Measurements from ENCODE around the gene MYOF.

MYOF gene, protein sequence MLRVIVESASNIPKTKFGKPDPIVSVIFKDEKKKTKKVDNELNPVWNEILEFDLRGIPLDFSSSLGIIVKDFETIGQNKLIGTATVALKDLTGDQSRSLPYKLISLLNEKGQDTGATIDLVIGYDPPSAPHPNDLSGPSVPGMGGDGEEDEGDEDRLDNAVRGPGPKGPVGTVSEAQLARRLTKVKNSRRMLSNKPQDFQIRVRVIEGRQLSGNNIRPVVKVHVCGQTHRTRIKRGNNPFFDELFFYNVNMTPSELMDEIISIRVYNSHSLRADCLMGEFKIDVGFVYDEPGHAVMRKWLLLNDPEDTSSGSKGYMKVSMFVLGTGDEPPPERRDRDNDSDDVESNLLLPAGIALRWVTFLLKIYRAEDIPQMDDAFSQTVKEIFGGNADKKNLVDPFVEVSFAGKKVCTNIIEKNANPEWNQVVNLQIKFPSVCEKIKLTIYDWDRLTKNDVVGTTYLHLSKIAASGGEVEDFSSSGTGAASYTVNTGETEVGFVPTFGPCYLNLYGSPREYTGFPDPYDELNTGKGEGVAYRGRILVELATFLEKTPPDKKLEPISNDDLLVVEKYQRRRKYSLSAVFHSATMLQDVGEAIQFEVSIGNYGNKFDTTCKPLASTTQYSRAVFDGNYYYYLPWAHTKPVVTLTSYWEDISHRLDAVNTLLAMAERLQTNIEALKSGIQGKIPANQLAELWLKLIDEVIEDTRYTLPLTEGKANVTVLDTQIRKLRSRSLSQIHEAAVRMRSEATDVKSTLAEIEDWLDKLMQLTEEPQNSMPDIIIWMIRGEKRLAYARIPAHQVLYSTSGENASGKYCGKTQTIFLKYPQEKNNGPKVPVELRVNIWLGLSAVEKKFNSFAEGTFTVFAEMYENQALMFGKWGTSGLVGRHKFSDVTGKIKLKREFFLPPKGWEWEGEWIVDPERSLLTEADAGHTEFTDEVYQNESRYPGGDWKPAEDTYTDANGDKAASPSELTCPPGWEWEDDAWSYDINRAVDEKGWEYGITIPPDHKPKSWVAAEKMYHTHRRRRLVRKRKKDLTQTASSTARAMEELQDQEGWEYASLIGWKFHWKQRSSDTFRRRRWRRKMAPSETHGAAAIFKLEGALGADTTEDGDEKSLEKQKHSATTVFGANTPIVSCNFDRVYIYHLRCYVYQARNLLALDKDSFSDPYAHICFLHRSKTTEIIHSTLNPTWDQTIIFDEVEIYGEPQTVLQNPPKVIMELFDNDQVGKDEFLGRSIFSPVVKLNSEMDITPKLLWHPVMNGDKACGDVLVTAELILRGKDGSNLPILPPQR (N-terminal part only)

DNA sequence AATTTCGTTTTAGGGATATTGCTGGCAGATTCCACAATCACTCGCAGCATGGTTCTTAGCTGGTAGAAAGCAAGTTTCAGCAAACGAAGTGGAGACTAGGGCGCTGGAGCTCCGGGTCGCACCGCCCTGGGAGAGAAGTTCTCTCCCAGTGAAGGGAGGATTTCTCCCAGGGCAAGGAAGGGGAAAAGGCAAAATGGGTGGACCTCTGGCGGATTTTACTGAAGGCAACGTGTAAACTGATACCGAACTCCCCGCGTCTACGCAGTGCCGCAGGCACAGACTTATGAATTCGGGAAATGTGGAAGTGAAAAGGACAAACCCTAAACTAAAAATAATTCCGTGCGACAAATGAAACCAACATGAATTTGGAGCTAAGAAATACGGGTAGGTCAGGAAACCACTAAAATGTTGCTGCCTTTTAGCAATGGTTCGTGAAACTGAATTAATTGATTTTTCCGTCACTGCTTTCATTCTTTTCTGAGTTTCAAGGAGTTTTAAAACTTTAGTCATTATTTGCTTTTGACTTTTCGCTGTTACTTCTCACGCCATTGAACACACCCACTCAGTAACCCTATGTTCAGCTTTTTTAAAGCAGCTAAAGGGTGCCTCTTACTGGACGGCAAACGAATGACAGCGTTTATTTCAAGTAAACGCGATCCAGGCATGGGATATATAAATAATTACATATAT, at the start of gene MYOF:
Gene MYOF, minus strand, starts transcription at position 190 of the 690 bp plus-strand sequence. Its CDS starts 140 bp downstream, at position 50.
- peak; percentile 84 for DNase-seq

DNA sequence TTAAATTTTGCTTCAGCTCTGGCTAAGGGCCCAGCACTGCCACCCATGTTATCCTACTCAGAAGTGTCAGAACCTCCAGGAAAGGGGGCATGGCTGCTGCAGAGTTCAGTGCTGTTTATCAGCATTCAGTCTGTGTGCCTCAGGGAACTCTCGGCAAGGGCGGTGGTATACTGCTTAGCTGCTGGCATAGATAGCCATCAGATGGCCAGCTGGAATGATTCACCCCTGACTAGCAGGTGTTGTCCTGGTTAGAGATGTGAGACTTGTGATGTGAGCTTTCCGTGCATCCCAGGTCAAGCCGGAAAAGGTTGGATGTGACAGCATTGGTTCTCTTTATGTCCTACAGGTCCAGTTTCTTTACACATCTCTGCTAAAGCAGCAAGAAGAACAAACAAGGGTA, 36.4 kb upstream of the MYOF start:
- DNase-seq: no peak

DNA sequence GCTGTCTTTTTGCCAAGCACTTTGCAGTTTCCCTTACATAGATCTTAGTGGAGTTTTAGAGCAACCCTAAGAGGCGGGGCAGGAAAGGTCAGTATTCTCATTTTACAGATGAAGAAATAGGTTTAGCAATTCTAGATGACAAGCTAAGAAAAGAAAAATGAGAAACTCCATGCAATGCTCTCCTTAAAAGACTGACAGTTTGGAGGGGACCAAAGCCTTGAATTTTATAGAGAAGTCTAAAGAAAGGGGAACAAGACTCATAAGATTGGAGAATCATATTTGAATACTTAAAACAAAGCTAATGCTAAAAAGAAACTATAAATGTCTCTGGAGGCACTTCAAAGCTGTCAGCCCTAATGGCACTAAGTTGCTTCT, 33.9 kb upstream of the MYOF start:
- DNase-seq: no peak

DNA sequence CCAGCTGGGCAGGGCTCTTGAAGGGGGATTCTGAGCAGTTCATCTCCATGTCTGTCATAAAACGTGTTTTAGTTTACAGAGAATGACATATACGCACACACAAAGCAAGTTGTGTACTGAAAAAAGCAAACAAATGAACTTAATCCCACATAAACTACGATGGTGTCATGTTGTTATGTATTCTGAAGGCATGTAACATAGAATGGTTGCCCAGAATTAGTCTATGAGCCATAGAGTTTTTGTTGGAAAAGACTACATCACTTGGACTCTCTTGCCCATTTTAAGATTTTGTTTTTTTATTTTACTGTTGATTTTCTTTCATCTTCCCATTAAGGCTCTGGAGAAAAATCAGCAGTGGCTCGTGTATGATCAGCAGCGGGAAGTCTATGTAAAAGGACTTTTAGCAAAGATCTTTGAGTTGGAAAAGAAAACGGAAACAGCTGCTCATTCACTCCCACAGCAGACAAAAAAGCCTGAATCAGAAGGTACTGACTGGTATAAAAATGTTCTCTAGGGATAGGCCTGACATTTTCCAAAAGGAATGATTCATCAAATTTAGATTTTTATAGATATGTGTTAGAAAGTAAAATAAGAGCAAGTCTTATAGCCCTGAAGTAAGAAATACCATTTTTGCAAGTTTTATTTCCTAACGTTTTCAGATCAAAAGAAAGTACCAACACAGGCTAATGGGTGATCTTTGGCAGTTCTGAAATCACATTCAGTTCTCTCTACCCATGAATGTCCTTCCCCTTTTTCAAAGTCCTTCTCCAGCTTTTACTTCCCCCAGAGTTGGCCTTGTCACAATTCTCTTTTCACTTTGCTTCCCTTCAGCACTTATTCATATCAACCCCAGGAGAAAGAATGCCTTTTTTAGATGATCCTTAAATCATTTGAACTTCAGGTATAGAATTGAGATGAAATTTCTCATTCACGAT, 33.2 kb upstream of the MYOF start:
- no peak for DNase-seq

DNA sequence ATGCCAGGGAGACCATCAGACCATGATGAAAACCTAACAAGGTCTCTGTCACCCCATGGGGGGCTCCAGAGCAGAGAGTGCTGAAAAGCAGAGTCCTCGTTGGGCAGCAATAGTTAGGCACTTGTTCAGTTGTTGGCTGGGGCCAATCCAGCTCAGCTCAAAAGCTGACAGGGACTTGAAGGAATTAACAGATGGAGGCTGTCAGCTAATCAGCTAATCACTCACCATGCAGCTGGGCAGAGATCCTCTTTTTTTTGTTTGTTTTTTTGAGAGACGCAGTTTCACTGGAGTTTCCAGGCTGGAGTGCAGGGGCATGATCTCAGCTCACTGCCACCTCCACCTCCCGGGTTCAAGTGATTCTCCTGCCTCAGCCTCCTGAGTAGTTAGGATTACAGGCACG, 32.4 kb upstream of the MYOF start:
- no peak for DNase-seq

DNA sequence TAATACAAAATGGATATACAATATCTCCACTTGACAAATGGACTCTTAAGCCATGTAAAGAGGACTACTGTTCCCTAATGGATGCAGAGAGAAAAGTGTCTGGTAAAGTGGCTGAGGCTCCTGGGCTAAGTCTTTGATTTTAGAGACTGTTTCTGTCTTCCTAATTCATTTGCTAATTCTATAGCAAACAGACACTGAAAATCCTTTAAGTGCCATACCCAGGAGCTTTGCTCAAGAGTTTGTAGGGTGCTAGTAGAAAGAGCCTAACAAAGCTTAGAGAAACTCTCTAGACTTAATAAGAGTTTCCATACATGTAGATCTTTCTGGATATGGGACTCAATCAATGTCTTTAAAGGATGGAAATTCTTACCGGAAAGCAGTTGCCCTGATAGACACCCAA, 31.0 kb upstream of the MYOF start:
- no peak for DNase-seq

DNA sequence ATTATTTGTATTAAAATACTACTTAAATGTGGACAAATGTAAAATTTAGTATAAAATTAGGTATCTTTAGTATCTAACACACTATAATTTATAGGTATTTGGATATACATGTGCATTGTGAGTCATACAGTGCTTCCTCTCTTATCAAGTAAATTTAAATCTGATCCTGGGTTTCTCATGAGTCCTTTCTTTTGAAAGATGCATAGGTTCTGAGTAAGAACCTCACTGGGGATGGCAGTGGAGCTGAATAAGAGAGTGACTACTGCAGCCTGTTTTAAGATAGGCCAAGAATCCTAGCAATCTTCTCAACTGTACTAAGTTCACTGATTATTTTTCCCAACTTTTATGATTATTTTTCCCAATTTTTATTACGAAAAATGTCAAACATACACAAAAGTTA, 30.4 kb upstream of the MYOF start:
- no peak for DNase-seq

DNA sequence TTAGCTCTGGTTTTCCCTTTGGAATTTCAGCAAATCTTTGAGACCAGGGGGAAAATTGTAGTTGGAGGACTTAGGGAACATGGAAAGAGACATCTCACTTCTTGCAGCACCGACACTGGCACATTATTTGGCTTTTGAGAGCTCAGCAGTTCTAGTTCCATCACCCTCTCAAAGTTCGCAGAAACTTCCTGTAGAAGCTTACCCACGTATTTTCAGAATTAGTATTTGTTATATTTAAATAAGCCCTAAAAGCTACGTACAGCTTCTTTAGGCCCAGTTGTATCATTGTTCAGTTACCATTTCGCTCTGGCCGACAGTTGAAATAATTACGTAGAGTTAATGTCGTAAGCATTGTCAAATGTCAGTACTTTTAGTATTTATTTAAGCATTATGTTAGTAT, 27.7 kb upstream of the MYOF start:
- no peak for DNase-seq

DNA sequence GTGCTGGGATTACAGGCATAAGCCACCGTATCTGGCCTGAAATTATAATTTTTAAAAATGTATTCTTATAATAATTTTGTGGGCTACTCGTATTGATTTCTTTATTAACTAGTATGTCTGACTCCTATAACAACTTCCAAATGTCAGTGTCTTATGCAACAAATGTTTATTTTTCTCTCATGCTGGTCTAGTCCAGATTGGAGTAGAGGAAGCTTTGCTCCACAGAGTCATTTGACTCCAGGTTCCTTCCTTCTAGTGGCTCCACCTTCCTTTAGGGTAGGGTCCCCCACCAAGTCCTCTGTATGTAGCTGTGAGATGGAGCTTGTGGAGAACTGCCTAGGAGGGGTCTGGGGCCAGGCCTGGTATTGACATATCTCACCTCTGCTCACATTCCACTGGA, 22.9 kb upstream of the MYOF start:
- no peak for DNase-seq

DNA sequence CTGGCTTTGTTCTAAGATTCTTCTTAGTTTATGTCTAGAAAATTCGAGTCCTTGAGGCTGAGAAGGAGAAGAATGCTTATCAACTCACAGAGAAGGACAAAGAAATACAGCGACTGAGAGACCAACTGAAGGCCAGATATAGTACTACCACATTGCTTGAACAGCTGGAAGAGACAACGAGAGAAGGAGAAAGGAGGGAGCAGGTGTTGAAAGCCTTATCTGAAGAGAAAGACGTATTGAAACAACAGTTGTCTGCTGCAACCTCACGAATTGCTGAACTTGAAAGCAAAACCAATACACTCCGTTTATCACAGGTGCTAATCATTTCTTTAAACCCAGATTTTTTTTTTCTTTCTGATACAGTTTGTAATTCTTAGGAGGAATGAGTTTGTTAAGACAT, 20.9 kb upstream of the MYOF start:
- no peak for DNase-seq

DNA sequence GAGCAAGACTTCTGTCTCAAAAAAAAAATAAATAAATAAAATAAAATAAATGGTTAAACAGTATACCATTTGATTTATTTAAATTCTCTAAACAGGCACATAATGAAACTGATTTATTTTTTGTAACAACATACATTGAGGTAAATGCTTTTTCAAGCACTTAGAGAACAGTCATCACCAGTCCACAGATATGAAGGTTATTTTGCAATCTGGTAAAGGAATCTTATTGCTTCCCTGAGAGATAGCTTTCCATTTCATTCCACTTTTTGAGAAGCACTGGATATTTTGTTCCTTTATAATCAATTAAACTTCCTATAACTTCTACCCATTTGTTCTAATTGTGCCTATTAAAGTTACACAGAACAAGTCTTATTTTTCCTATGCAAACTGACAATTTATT, 19.5 kb upstream of the MYOF start:
- no peak for DNase-seq

DNA sequence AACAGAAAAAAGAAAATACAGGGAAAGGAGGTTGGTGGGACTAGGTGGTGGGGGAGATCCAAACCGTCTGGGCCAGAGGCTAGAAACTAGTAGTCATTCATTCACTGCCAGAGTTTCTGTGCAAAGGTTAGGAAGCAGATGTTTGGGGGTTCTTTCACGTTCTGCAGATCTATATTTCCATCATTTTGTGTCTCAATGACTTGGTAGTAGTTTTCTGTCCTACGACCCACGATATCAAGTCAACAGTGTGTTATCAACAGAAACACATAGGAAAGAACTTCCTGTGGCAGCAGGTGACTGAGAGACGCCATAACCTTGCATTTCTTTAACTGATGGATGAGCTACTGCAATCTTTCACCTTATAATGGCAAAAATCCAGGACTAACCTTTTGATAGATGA, 16.0 kb upstream of the MYOF start:
- DNase-seq: no peak

DNA sequence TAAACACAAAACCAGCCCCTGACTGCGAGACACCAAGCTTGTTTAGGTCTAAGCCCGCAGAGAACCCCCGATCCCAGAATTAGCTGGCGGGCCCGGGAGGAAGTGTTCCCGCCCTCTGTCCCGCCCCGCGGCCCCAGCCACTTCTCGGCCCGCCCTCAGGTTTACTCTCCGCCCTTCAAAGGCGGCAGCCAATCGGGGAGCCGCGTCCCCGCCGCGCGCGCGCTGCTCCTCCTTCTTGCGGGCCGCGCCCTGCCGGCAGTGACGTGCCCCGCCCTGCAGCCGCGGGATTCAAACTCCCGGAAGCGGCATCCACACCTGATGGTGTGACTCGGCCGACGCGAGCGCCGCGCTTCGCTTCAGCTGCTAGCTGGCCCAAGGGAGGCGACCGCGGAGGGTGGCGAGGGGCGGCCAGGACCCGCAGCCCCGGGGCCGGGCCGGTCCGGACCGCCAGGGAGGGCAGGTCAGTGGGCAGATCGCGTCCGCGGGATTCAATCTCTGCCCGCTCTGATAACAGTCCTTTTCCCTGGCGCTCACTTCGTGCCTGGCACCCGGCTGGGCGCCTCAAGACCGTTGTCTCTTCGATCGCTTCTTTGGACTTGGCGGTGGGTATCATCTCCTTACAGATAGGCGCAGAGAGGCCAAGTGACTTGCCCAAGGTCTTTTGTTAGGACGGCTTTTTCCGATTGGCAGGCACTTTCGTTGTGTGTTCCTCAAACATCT, 14.3 kb upstream of the MYOF start, which contains the start of gene CEP55:
Gene CEP55, plus strand, starts transcription at position 291 of the 720 bp plus-strand sequence. CDS start 3,440 bp downstream, outside the sequence.
- DNase-seq: peak; percentile 97

DNA sequence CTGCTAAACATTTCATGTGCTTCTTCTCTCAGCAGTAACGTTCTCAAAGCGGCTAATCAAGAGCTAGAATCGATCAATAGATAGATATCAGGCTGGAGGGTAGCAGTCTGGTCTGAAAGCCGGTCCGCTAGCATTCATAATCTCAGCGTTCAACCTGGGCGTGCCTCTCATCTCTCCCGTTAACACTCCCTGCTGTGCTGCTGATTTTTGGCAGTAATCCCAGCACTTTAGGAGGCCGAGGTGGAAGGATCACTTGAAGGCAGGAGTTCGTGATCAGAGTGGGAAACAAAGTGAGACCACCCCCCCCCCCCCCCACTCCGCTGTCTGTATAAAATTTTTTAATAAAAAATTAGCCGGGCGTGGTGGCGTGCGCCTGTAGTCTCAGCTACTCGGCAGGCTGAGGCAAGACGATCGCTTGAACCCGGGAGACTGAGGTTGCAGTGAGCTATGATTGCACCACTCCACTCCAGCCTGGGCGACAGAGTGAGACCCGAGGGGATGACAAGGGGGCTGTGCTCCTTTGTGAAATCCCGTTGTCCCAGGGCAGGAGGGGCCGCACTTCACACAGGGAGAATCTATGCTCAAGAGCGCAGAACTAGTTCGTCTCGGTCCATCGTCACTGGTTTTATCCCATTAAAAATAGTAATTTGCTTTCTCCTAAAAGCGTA, 13.7 kb upstream of the MYOF start:
- peak; percentile 67 for DNase-seq

DNA sequence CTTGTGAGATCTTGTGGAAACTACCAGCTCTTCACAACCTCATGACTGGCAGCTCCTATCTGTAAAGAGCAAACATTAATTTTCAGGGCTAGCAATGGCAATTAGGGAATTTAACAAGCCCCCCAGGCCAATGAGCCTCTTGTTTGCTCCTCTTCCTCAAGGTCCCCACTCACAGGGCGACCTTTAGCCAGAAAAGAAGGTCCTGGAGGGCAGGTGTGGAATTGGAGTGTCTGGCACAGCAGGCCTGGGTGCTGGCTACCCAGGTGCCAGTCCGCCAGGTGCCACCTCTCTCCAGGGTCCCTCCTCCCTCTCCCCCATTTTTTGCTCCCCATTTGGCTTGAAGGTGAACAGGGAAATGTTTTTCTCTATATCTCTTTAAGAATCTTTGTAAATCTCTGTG, 12.4 kb upstream of the MYOF start:
- DNase-seq: no peak

DNA sequence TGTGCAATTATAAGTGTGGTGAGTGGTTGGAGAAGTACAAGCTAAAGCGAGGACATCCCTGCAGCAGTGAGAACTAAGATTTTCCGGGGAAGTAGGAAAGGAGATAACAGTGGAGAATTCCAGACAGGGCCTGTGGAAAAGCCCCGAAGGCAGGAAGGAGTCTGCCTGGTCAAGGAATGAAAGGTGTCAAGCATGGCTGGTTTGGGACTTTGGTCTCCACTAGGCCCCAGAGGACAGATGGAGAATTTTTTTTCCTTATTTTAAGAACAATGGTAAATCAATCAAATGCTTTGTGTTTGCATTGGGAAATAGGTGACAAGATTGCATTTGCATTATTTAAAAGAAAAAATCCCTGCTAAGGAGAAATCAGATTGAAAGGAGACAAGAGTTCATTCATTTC, 11.0 kb upstream of the MYOF start:
- DNase-seq: no peak

DNA sequence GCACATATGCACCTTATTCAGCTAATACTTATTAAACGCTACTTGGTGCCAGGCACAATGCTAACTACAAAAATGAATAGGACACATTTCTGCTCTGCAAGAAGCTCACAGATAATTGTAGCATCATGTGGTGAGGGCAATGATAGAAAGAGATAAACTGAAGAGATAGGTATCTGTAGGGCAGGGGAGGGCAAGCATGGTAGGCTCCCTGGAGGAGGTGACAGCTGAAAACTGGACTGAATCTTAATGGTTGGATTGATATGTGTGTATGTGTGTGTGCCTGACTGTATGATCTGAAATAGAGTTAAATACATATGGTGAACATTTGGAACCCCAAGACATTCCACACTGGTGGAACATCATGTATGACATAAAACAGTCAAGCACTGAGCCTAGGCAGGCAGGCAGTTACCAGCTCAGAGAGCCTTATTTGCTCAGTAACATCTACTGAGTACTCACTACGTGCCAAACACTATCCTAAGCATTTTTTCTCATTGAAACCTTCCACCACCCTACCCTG, 9.5 kb upstream of the MYOF start:
- no peak for DNase-seq

DNA sequence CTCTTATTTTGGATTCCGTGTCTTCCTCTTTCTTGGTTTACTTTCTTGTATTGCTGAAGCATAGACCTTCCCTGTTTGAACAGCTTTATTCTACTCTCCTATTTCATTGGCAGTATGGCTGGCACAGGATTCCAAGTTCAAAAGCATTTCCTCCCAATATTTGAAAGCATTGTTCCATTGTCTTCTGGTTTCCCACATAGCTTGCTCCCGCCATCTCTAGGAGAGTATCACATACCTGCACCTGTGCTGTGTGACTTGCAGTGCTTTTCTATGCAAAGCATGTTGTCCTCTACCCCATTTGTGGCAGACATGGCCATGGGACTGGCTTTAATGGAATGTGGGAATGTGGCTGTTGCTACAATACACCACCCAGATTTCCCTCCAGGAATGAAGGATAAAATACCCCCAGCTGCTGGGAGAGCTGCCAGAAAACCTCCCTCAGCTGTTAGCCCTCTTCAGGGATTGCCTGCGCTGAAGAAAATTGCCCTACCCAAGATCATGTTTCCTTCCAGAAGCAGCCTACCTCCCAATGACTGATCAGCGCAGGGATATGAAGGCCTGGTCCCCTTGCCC, 6.9 kb upstream of the MYOF start:
- DNase-seq: no peak

DNA sequence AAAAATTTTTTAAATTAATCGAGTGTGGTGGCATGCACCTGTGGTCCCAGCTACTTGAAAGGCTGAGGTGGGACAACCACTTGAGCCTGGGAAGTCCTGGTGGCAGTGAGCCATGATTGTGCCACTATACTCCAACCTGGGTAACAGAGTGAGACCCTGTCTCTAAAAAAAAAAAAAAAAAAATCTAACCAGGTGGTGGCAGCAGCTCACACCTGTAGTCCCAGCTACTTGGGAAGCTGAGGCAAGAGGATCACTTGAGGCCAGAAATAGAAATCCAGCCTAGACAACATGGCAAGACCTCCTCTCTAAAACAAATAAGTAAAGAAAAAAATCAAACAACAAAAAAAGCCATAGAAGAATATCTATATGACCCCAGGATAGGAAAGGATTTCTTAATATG, 3.6 kb upstream of the MYOF start:
- no peak for DNase-seq
